ENCODE results near the gene TRABD2B.

The TRABD2B gene

DNA sequence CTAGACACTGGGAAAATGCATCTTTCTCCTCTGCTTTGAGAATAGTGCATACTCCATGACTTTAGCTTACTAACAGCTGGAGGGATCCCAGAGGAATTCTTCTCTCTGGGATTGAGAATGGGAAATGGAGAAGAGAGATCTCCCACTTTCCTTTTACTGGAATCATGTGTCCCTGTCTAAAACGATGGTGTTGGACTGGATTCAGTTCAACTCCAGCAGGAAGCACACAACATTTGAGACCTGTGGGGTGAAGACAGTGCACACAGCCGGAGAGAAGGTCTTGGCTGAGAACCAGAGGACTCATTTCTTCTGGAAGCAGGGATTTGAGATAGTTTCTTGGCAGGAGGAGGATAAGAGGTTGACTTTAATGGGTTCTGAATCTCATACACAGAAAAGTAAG lies 58.7 kb downstream of the TRABD2B start:
- in situ Hi-C loops (cut with MboI; ENCODE audit: low sequenced_read_pairs) = no loop called here
- Histone ChIP-seq H3K9me3 (no peaks in the 10 kb centered on the region), H3K27me3 (ENCODE audit: low read depth) (no peaks in the 10 kb centered on the region), H3K4me1 (no peaks in the 10 kb centered on the region), H3K36me3 (replicated peaks) (no peaks in the 10 kb centered on the region), H3K4me3 (no peak overlapping the region)
- DNase-seq (ENCODE audit: low spot score in 2 of 2) = no peak

DNA sequence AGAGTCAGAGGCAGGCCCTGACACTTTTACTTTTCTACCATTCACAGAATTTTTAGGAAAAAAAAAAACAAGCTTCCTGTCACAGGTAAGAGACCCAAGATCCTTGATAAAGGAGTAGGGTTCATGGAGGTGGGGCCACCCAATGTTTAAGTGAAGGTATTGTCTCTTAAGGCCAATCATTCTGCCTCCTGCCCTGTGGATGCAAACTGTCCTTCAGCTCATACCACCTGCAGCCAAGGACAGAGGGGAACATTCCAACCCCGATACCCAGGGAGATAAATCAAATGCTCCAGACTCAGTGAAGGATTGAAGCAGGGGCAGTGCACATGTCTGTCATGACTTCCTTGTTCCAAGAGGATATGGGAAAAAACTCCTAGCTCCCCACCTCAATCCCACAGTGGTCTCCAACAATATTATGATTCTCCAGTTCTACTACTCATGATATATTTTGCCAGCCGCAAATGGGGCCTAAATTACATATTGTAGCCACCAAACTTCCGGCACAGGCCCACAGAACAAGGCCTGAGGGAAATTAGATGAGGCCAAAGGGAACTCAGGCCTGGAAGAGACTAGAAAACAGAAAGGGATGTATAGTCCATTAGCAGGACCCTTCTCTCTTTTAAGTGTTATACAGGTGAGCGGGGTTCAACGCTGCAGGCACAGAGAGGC lies 59.5 kb downstream of the TRABD2B start:
- Histone ChIP-seq H3K4me1 (no peaks in the 10 kb centered on the region), H3K9me3 (no peaks in the 10 kb centered on the region), H3K4me3 (no peak overlapping the region), H3K27me3 (ENCODE audit: low read depth) (no peaks in the 10 kb centered on the region), H3K36me3 (replicated peaks) (no peaks in the 10 kb centered on the region)
- no peak for DNase-seq (ENCODE audit: low spot score in 2 of 2)
- in situ Hi-C loops (cut with MboI; ENCODE audit: low sequenced_read_pairs) = no loop called here

DNA sequence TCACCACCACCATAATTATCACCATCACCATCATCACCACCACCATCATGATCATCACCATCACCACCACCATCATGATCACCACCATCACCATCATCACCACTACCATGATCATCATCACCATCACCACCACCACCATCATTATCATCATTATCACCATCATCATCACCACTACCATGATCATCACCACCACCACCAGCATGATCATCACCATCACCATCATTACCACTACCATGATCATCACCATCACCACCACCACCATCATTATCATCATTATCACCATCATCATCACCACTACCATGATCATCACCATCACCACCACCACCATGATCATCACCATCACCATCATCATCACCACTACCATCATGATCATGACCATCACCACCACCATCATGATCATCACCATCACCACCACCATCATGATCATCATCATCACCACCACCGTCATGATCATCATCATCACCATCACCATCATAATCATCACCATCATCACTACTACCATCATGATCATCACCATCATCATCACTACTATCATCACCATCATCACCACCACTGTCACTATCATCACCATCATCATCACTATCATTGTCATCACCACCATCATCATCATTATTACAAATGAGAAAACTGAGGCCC lies 60.2 kb downstream of the TRABD2B start:
- no peaks in the 10 kb centered on the region for H3K9me3 ChIP-seq
- H3K4me1 ChIP-seq = no peaks in the 10 kb centered on the region
- in situ Hi-C loops (cut with MboI; ENCODE audit: low sequenced_read_pairs) = no loop called here
- H3K4me3 ChIP-seq = no peak overlapping the region
- no peaks in the 10 kb centered on the region for H3K36me3 ChIP-seq (replicated peaks)
- DNase-seq (ENCODE audit: low spot score in 2 of 2) = no peak
- no peaks in the 10 kb centered on the region for H3K27me3 ChIP-seq (ENCODE audit: low read depth)

GRCh38 chr1:47935856-47936255 lies 61.3 kb downstream of the TRABD2B start:
- no peaks in the 10 kb centered on the region for H3K36me3 ChIP-seq (replicated peaks)
- in situ Hi-C loops (cut with MboI; ENCODE audit: low sequenced_read_pairs) = no loop called here
- H3K9me3 ChIP-seq = no peaks in the 10 kb centered on the region
- no peaks in the 10 kb centered on the region for H3K4me1 ChIP-seq
- H3K4me3 ChIP-seq = no peak overlapping the region
- no peaks in the 10 kb centered on the region for H3K27me3 ChIP-seq (ENCODE audit: low read depth)
- no peak for DNase-seq (ENCODE audit: low spot score in 2 of 2)

DNA sequence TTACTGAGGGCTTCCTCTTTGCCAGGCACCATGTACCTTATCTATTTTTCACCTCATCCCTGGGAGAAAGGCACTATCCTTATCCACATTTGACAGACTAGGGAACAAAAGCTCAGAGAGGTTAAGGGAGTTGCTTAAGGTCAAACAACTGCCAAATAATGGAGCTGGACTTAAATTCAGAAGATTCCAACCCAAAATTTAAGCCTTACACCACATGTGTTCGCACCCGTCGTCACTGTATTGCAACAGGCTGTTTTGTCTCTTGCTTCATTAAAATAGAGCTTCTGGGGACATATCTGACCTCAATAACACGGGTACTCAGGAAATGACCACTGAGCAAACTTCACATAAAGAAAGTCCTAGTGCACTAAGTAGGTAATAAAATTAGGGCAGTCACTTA lies 62.0 kb downstream of the TRABD2B start:
- Histone ChIP-seq H3K27me3 (ENCODE audit: low read depth) (no peaks in the 10 kb centered on the region), H3K4me3 (no peak overlapping the region), H3K4me1 (no peaks in the 10 kb centered on the region), H3K36me3 (replicated peaks) (no peaks in the 10 kb centered on the region), H3K9me3 (no peaks in the 10 kb centered on the region)
- in situ Hi-C loops (cut with MboI; ENCODE audit: low sequenced_read_pairs) = no loop called here
- DNase-seq (ENCODE audit: low spot score in 2 of 2) = no peak

DNA sequence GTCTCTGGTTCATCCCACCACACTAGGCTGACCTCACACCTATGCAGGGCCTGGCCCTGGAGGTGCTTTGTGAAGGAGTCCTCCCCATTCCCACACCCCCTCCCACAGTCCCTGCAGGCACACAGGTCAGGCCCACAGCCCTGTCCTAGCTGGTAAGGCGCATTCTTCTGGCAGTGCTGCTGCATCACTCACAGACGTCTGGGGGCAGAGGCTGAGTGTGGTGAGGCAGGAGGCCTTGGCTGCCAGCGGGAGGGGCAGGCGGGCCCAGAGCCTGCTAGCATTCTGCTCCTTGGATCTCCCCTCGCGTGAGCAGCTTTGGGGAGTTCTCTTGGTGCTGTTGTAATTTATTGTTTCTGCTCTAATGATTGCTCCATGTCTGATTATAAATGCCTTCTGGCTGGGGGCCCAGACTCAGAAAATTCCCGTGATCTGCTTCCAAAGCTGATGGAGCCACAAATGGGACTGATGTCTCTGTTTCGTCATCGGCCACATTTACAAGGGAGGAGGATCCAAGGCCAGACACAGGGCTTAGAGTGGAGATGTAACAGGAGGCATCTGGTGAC lies 62.9 kb downstream of the TRABD2B start:
- Histone ChIP-seq H3K36me3 (replicated peaks) (no peaks in the 10 kb centered on the region), H3K9me3 (no peaks in the 10 kb centered on the region), H3K27me3 (ENCODE audit: low read depth) (no peaks in the 10 kb centered on the region), H3K4me1 (no peaks in the 10 kb centered on the region), H3K4me3 (no peak overlapping the region)
- in situ Hi-C loops (cut with MboI; ENCODE audit: low sequenced_read_pairs) = no loop called here
- DNase-seq (ENCODE audit: low spot score in 2 of 2) = no peak

- Histone ChIP-seq H3K9me3 (no peaks in the 10 kb centered on the region), H3K4me1 (no peaks in the 10 kb centered on the region), H3K27me3 (ENCODE audit: low read depth) (no peaks in the 10 kb centered on the region), H3K36me3 (replicated peaks) (no peaks in the 10 kb centered on the region), H3K4me3 (no peak overlapping the region)
- in situ Hi-C loops (cut with MboI; ENCODE audit: low sequenced_read_pairs) = no loop called here
- DNase-seq (ENCODE audit: low spot score in 2 of 2) = no peak
Observed at GRCh38 chr1:47932743-47933142, 64.4 kb downstream of the TRABD2B start.

DNA sequence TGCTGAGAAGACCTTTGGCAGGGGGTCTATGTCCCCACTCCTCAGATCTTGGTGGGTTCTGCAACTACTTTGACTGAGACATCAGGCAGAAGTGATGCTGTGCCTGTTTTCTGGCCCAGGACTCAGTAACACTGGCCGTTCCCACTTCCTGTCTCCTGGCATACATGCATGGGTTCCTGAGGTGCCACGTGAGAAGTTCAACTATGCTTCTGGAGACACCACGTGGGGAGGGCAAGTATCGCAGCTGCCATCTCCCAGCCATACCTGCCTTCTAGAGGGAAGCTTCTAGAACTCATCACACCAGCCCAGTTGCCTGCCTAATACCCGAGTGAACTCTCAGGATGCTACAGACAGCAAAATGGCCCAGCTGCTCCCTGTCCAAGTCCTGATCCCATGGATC lies 65.8 kb downstream of the TRABD2B start:
- H3K27me3 ChIP-seq (ENCODE audit: low read depth) = no peaks in the 10 kb centered on the region
- H3K9me3 ChIP-seq = no peaks in the 10 kb centered on the region
- in situ Hi-C loops (cut with MboI; ENCODE audit: low sequenced_read_pairs) = no loop called here
- no peaks in the 10 kb centered on the region for H3K4me1 ChIP-seq
- H3K4me3 ChIP-seq = no peak overlapping the region
- DNase-seq (ENCODE audit: low spot score in 2 of 2) = no peak
- H3K36me3 ChIP-seq (replicated peaks) = no peaks in the 10 kb centered on the region

DNA sequence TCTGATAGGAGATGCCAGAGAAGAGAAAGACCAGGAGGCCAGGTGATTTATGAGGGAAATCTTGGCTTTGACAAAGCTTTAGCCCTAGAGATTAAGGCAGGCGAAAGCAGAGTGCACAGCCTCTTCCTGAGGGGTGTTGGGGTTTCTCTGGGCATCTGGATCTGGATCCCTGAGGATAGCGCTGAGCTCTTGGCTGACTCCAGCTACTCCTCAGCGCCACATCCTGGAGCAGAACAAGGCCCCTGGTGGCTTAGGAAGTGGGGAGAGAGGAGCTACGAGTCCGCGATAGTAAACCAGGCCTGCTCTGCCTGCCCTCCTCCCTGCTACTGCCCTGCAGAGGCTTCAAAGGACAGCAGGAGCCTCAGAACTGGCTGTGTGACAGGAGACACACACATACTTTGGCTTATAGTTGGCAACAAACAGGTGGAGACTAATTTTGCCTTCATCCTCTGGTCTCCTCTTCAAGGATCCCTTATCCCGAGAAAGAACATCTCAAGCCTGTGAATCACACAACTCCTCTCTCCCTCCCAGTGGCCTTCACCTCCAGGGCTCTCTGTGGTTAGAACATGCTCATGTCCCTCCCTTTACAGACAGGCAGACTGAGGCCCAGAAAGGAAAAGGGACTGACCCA lies 66.9 kb downstream of the TRABD2B start:
- Histone ChIP-seq H3K27me3 (ENCODE audit: low read depth) (no peaks in the 10 kb centered on the region), H3K4me1 (no peaks in the 10 kb centered on the region), H3K36me3 (replicated peaks) (no peaks in the 10 kb centered on the region), H3K4me3 (no peak overlapping the region), H3K9me3 (no peaks in the 10 kb centered on the region)
- in situ Hi-C loops (cut with MboI; ENCODE audit: low sequenced_read_pairs) = no loop called here
- DNase-seq (ENCODE audit: low spot score in 2 of 2) = no peak

DNA sequence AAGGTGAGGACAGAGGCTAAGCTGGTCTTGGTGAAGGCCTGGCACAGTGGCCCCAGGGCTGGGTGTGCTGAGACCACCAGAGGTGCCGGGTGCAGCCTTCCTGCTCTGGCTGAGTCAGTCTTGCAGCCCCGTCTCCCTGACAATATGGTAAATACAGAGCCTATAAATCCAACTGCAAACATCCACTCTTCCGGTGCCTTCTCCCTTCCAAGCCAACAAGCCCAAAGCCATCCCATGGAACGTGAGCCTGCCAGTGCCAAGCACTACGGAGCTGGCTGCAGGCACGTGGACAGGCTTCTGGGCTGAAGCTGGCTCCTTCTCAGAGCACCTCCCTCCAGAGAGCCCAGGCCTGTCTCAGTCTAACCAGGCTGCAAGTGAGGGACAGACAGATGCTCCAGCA lies 70.0 kb downstream of the TRABD2B start:
- in situ Hi-C loops (cut with MboI; ENCODE audit: low sequenced_read_pairs) = no loop called here
- Histone ChIP-seq H3K36me3 (replicated peaks) (no peaks in the 10 kb centered on the region), H3K27me3 (ENCODE audit: low read depth) (no peaks in the 10 kb centered on the region), H3K9me3 (no peaks in the 10 kb centered on the region), H3K4me1 (no peaks in the 10 kb centered on the region), H3K4me3 (no peak overlapping the region)
- no peak for DNase-seq (ENCODE audit: low spot score in 2 of 2)

DNA sequence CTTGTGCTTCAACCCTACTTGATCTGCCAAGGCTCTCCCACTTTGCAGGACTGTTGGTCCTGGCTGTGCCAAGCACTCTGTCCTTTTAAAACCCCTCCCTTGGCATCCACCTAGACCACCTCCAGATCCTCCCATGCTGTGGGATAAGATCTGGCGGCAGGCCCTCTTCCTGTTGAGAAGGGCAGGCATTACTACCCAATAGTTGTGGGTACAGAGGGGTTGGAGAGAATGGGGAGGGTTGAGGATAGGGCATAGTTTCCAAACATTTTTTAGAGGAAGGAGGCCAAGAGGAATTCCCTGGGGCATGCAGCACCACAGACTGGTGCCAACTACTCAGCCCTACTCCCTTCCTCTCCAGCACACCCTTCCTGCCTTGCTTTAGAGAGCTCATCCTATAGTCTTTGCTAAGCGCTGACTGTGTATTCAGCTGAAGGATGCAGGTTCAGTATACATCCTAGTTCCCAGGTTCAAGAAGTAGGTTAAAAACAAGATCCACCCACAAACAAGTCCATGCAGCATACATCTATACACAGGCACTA lies 70.7 kb downstream of the TRABD2B start:
- DNase-seq (ENCODE audit: low spot score in 2 of 2) = no peak
- Histone ChIP-seq H3K4me1 (no peaks in the 10 kb centered on the region), H3K4me3 (no peak overlapping the region), H3K36me3 (replicated peaks) (no peaks in the 10 kb centered on the region), H3K9me3 (no peaks in the 10 kb centered on the region), H3K27me3 (ENCODE audit: low read depth) (no peaks in the 10 kb centered on the region)
- in situ Hi-C loops (cut with MboI; ENCODE audit: low sequenced_read_pairs) = no loop called here

DNA sequence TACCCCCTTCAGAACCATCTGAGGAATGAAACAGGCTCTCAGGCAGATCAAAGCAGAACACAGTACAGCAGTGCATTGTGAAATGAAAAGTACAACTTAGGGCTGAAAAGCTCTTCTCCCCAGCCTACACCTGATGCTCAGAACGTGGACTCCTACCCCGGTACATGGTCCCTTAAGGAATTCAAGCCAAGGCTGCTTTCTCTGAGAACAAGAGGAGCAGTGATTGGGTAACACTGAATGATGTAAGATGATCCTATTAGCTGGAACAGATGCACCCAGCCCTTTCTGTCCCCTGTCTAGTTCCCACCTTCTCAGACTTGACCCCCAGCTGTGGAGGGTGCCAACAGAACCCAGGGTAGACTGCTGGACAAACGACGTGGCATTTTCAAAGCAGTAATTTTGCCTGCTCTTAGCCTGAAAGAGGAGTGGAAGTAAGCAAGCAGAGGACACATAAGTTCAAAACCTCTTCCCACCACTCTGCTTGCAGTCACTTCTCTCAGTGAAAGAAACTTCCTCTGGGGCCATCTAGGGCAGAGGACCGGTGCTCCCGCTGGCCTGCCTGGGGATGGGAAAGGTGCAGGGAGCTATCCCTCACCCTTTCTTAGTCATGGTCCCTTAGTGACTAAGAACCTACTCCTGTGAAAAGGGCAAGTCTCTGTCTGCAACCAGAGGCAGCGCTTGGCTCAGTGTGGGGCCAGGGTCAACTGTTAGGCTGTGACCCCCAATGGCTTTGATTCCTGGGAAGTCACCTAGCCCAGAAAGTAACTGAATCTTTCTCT lies 72.7 kb downstream of the TRABD2B start:
- DNase-seq (ENCODE audit: low spot score in 2 of 2) = no peak
- in situ Hi-C loops (cut with MboI; ENCODE audit: low sequenced_read_pairs) = no loop called here
- no peaks in the 10 kb centered on the region for H3K27me3 ChIP-seq (ENCODE audit: low read depth)
- H3K36me3 ChIP-seq (replicated peaks) = no peaks in the 10 kb centered on the region
- no peaks in the 10 kb centered on the region for H3K9me3 ChIP-seq
- no peaks in the 10 kb centered on the region for H3K4me1 ChIP-seq
- H3K4me3 ChIP-seq = no peak overlapping the region

DNA sequence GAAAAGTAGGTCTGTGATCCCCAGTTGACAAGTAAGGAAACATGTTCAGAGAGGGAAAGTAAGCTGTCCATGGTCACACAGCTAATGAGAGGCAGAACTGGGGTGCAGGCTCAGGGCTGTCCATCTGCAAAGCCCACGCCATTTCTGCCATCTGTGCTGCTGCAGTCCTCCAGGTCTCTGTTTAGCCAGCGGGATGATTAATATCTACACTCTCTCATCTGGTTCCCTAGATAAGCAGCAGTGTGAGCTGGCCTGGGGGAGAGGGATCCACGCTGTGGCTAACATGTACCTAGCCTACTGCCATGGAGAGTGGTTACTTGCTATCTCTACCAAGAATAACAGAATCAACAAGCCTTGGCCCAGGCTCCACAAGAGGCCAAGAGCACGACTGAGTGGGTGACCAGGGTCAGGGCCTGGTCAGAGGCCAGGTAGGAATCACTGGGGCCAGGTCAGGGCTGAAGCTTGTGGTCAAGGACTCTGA lies 75.2 kb downstream of the TRABD2B start:
- no peak for DNase-seq (ENCODE audit: low spot score in 2 of 2)
- in situ Hi-C loops (cut with MboI; ENCODE audit: low sequenced_read_pairs) = no loop called here

More for the DNA sequence above, 75.2 kb downstream of the TRABD2B start:
- Histone ChIP-seq H3K4me1 (no peaks in the 10 kb centered on the region), H3K4me3 (no peak overlapping the region), H3K9me3 (no peaks in the 10 kb centered on the region), H3K27me3 (ENCODE audit: low read depth) (no peaks in the 10 kb centered on the region), H3K36me3 (replicated peaks) (no peaks in the 10 kb centered on the region)

Measured in HAP-1 (cell line).